Upper lobe of left lung (tissue), 4 donors: ENCODE results near the gene CPNE7.

ENCODE experiments used
- EP300 ChIP-seq, 4 donors: sonication (generic); formaldehyde crosslinking; IDR thresholded peaks; one replicate each; pipeline ENCODE4 v1.5.1; 2017; ENCODE audit warnings: antibody characterized with exemption in 4 of 4, control low read depth in 2 of 4
- POLR2A ChIP-seq, 4 donors: fragments of 450-650 bp; IDR thresholded peaks; one replicate each; pipeline ENCODE4 v1.5.1; 2016 to 2017; ENCODE audit warnings: antibody characterized with exemption in 4 of 4, mild to moderate bottlenecking in 2 of 4
- POLR2AphosphoS5 ChIP-seq, 2 donors: sonication (generic); formaldehyde crosslinking; IDR thresholded peaks; one replicate each; pipeline ENCODE4 v1.5.1; 2017; ENCODE audit warnings: antibody characterized with exemption in 2 of 2
- TF ChIP-seq, protein P1 (sequence below), 6 experiments: fragments of 450-650 bp in 4 of 6; fragments of 200-600 bp in 2 of 6; sonication (generic) in 2 of 6; IDR thresholded peaks; one replicate each; pipeline ENCODE4 v1.5.1; 2016 to 2019; ENCODE audit warnings: antibody characterized with exemption in 6 of 6

GRCh38 chr16:89639385-89639784, 63.8 kb downstream of the CPNE7 start:
- TF ChIP-seq POLR2A (IDR thresholded peaks at IDR 0.05), result no peak
- TF ChIP-seq, protein P1, sequence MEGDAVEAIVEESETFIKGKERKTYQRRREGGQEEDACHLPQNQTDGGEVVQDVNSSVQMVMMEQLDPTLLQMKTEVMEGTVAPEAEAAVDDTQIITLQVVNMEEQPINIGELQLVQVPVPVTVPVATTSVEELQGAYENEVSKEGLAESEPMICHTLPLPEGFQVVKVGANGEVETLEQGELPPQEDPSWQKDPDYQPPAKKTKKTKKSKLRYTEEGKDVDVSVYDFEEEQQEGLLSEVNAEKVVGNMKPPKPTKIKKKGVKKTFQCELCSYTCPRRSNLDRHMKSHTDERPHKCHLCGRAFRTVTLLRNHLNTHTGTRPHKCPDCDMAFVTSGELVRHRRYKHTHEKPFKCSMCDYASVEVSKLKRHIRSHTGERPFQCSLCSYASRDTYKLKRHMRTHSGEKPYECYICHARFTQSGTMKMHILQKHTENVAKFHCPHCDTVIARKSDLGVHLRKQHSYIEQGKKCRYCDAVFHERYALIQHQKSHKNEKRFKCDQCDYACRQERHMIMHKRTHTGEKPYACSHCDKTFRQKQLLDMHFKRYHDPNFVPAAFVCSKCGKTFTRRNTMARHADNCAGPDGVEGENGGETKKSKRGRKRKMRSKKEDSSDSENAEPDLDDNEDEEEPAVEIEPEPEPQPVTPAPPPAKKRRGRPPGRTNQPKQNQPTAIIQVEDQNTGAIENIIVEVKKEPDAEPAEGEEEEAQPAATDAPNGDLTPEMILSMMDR (IDR thresholded peaks at IDR 0.05), result no peak
- TF ChIP-seq POLR2AphosphoS5 (IDR thresholded peaks at IDR 0.05), result no peak
- no peak for TF ChIP-seq EP300 (IDR thresholded peaks at IDR 0.05)
